HL-60 (cell line): ENCODE measurements around the gene C16orf82.

Experiments used
- DNase-seq, 2 experiments: peaks; one replicate each; pipeline ENCODE4 v3.0.0-alpha.2; 2010 to 2020; ENCODE audit warnings: low read depth in 1 of 2, low spot score in 1 of 2
- H3K27ac ChIP-seq: fragments of 250-450 bp; sonication (Bioruptor Pico); replicated peaks from 2 replicates; pipeline ENCODE4 v1.5.1; 2020; ENCODE audit warnings: mild to moderate bottlenecking, moderate library complexity
- H3K27me3 ChIP-seq: fragments of 250-450 bp; sonication (Bioruptor Pico); 2 replicates; pipeline ENCODE4 v1.5.1; 2021; ENCODE audit warnings: mild to moderate bottlenecking, moderate library complexity; ENCODE audit not compliant: insufficient read depth, poor library complexity, severe bottlenecking
- H3K4me3 ChIP-seq: replicated peaks from 2 replicates; pipeline ENCODE4 v1.5.1; 2011; ENCODE audit warnings: mild to moderate bottlenecking, control low read depth, low read length; ENCODE audit not compliant: insufficient read depth
- CTCF ChIP-seq: IDR thresholded peaks from one replicate; pipeline ENCODE4 v1.5.1; 2011; ENCODE audit warnings: low read length, control low read depth, inconsistent platforms; ENCODE audit not compliant: insufficient read depth
- GABPA ChIP-seq: IDR thresholded peaks from 2 replicates; pipeline ENCODE4 v1.6.1; 2012; ENCODE audit warnings: low read depth
- POLR2AphosphoS5 ChIP-seq: IDR thresholded peaks from 2 replicates; pipeline ENCODE4 v1.6.1; 2012; ENCODE audit warnings: low read depth
- REST ChIP-seq: IDR thresholded peaks from 2 replicates; pipeline ENCODE4 v1.6.1; 2012; ENCODE audit warnings: low read depth; ENCODE audit not compliant: insufficient replicate concordance
- SPI1 ChIP-seq: IDR thresholded peaks from 2 replicates; pipeline ENCODE4 v1.6.1; 2012; ENCODE audit warnings: low read depth, mild to moderate bottlenecking, borderline replicate concordance

C16orf82 gene

GRCh38 chr16:27112093-27112811, 45.5 kb downstream of the C16orf82 start:
- Histone ChIP-seq H3K4me3 (no peak overlapping the region), H3K27me3 (no peaks in the 10 kb centered on the region), H3K27ac (no peak overlapping the region)
- TF ChIP-seq CTCF, result no peak
- peak; percentile 27; the same call in 1 of the 2 replicates for TF ChIP-seq SPI1
- no peak for TF ChIP-seq GABPA
- no peak for TF ChIP-seq POLR2AphosphoS5
- no peak for TF ChIP-seq REST
- DNase-seq, result no peak

- no peak for DNase-seq
- no peaks in the 10 kb centered on the region for H3K27me3 ChIP-seq
- H3K27ac ChIP-seq, result no peak overlapping the region
- TF ChIP-seq GABPA, result no peak
- TF ChIP-seq REST, result no peak
- TF ChIP-seq CTCF, result no peak
- no peak for TF ChIP-seq SPI1
- no peak for TF ChIP-seq POLR2AphosphoS5
- H3K4me3 ChIP-seq, result no peak overlapping the region
Observed at GRCh38 chr16:27113341-27113841, 46.7 kb downstream of the C16orf82 start.

- TF ChIP-seq CTCF (no peak), REST (no peak), GABPA (no peak)
- DNase-seq, result no peak
- no peak overlapping the region for H3K4me3 ChIP-seq
- H3K27ac ChIP-seq, result no peak overlapping the region
- H3K27me3 ChIP-seq, result no peaks in the 10 kb centered on the region
Observed at GRCh38 chr16:27114006-27114405, 47.3 kb downstream of the C16orf82 start.
